NCI-H1105 treated with DMSO at 0.1 percent for 48 hours (cell line): ENCODE data around the gene CSRNP3.

Experiments
- DNase-seq: peaks from one replicate; lab custom pipeline; 2025; lab: John Stamatoyannopoulos, UW

Gene CSRNP3

GRCh38 chr2:165470361-165470760 lies 863 bp downstream of the CSRNP3 start:
- no peak for DNase-seq

GRCh38 chr2:165471349-165471950 lies 2.0 kb downstream of the CSRNP3 start:
- no peak for DNase-seq

DNA sequence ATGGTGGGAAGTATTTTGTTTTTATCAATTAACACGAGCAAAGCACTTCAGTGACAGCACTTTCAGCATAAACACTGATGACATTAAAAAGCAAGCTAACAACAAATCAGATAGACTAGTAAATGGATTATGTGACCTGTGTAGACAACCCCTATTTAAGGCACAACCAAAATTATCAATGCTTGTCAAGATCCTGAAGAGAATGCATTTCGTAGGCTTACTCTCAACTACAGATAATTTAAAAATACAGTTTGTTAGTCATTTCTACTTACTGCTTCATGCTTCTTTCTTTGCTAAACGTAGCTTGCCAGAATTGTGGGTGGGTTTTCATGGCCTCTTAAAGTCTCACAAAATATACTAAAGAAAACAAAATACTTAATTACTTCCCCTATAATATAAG lies 3.4 kb downstream of the CSRNP3 start:
- no peak for DNase-seq

GRCh38 chr2:165474619-165475276 lies 5.2 kb downstream of the CSRNP3 start:
- DNase-seq = no peak

GRCh38 chr2:165475277-165476004 lies 5.9 kb downstream of the CSRNP3 start:
- DNase-seq = no peak

- DNase-seq = no peak
Observed at GRCh38 chr2:165479856-165480255, 10.4 kb downstream of the CSRNP3 start.

- DNase-seq = no peak
Observed at GRCh38 chr2:165494573-165494972, 25.1 kb downstream of the CSRNP3 start.

GRCh38 chr2:165497659-165498317 lies 28.3 kb downstream of the CSRNP3 start:
- no peak for DNase-seq

- no peak for DNase-seq
Observed at GRCh38 chr2:165499131-165499530, 29.6 kb downstream of the CSRNP3 start.

DNA sequence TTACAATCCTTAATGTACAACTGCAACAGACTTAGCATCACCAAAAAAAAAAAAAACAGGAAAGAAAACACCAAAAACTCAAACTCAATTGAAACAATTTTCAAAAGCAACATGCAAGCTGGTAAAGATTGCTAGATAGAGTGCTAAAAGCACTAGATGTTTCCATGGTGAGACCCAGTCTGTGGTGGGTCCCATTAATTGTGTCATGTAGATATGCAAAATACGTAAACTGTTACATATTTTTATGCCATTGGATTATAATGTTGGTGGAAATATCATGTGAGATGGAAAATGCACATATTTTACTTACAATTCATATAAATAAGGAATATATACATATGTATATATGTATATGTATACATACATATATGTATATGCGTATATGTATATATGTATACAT lies 30.5 kb downstream of the CSRNP3 start:
- DNase-seq = no peak

GRCh38 chr2:165500816-165501215 lies 31.3 kb downstream of the CSRNP3 start:
- no peak for DNase-seq

DNA sequence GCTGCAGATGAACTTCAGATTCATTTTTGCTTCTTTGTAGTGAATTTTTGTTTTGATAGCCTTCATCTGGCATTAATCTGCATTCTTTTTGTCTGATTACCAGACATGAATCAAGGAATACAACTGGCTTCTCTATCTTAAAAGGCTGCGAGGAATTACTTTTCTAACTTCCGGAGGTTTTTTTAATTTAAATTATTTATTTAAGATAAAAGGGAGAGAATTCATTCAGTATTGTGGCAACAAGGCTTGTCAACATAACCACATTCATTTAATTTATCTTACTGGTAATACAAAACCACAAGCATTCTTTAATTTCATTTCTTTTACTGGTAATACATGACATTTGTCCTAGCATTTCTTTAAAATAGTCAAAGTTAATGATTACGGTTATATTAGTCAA lies 36.0 kb downstream of the CSRNP3 start:
- no peak for DNase-seq

GRCh38 chr2:165508927-165509326 lies 39.4 kb downstream of the CSRNP3 start:
- no peak for DNase-seq

GRCh38 chr2:165513479-165513878 lies 44.0 kb downstream of the CSRNP3 start:
- DNase-seq = no peak

DNA sequence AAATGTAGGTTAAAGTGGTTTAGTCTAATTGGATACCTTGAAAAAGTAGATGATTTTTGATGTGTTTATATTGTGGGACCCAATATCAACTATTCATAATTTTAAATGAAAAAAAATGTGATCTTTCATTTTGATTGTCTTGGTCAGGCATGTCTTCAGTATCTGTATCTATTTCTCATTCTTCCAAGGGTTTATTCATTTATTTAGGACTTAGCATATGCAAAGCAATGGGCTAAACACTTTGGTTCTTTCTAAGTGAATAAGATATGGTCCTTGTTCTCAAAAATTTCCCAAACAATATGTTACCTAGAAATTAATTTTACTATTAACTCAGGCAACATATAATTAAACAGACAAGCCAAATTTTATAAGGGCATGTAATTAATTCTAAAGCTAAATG lies 49.1 kb downstream of the CSRNP3 start:
- no peak for DNase-seq

DNA sequence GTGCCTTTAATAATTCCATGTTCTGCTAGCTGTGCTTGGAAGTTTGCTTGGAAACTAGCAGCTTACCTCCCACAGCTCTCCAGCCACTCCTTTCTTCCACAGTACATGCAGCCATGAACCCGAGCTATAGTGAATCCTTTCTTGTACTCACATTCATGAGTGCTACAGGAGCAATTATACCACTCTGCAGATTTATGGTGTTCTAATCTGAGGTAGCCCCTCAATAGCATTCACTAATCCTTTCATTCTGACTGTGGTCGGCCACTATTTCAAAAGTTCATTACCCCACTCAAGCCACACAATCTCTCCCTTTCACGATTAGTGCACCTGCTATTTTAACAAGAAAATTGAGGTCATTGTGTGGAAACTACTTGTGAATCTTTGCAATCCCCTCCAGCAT lies 53.2 kb downstream of the CSRNP3 start:
- no peak for DNase-seq

- no peak for DNase-seq
Observed at GRCh38 chr2:165524720-165525119, 55.2 kb downstream of the CSRNP3 start.

GRCh38 chr2:165528691-165529090 lies 59.2 kb downstream of the CSRNP3 start:
- no peak for DNase-seq

DNA sequence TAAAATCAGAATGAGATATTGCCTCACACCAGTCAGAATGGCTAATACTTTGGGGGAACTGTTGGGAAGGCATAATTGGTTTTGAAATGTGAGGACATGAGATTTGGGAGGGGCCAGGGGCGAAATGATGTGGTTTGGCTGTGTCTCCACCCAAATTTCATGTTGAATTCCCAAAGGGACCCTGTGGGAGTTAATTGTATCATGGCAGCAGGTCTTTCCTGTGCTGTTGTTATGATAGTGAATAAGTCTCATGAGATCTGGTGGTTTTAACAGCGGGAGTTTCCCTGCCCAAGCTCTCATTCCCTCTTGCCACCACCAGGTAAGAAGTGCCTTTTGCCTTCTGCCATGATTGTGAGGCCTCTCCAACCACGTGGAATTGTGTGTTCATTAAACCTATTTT lies 59.6 kb downstream of the CSRNP3 start:
- no peak for DNase-seq

DNA sequence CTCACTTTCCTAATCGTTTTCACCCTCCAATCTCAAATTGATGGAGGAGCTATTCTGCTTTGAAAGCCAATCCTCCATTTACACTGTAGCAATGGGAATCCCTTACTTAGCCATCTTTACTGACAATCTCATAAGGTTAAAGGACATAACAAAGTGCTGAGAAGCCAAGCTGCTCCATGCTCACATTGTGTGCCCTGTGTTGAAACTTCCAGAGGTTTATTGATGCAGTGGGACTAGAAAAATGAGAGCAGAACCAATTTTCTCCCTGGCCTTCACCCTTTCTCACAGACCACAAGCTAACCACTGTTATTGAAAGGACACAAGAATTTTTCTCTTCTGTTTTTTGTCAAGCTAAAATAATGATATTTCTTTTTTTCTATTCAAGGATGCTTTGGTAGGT lies 63.8 kb downstream of the CSRNP3 start:
- DNase-seq = no peak

- no peak for DNase-seq
Observed at GRCh38 chr2:165535471-165535870, 66.0 kb downstream of the CSRNP3 start.

DNA sequence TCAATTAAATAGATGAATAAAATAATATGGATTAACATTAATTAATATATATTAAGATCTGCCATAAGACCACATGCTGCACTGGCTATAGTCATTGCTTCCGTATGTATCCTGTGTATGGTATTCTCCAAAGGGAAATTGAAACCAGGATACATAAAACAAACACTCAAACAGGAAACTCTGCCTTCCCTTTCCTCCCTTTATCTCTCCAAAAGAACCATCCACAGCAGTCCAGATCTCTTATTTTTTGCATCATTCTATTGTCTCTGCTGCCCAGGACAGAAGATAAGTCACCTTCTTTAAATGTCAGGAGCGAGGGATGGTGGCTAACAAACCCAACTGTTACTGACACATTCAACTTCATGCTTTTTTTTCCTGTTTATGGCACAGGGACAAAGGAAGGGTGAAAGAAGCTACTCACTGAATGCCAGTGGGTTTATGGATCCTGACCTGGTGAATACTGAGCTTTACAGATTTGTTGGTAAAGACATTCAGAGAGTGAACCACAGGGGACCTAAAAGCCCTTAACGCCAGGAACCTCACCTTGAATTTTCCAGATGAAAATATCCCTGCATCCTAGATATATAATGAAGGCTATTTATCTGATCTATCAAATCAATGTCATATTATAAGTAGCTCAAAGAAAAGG lies 67.5 kb downstream of the CSRNP3 start:
- no peak for DNase-seq
